ENCODE data around the gene RNF208.

The RNF208 gene

GRCh38 chr9:137194388-137194787 lies 27.7 kb downstream of the RNF208 start:
- POLR2A ChIA-PET, result no interaction called here
- CTCF ChIA-PET, result interaction anchor here (0.9 to 4.0 kb wide), 4 partner anchors 13 to 43 kb away, joined by 3 to 17 read pairs (median 8); partner anchors contain the start of gene RNF224
- TF ChIP-seq, protein P1, sequence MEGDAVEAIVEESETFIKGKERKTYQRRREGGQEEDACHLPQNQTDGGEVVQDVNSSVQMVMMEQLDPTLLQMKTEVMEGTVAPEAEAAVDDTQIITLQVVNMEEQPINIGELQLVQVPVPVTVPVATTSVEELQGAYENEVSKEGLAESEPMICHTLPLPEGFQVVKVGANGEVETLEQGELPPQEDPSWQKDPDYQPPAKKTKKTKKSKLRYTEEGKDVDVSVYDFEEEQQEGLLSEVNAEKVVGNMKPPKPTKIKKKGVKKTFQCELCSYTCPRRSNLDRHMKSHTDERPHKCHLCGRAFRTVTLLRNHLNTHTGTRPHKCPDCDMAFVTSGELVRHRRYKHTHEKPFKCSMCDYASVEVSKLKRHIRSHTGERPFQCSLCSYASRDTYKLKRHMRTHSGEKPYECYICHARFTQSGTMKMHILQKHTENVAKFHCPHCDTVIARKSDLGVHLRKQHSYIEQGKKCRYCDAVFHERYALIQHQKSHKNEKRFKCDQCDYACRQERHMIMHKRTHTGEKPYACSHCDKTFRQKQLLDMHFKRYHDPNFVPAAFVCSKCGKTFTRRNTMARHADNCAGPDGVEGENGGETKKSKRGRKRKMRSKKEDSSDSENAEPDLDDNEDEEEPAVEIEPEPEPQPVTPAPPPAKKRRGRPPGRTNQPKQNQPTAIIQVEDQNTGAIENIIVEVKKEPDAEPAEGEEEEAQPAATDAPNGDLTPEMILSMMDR (IDR thresholded peaks at IDR 0.05; ENCODE audit: control extremely low read depth, extremely low read depth, low read depth, missing control alignments), result no peak
- DNase-seq (ENCODE audit: extremely low spot score), result no peak

DNA sequence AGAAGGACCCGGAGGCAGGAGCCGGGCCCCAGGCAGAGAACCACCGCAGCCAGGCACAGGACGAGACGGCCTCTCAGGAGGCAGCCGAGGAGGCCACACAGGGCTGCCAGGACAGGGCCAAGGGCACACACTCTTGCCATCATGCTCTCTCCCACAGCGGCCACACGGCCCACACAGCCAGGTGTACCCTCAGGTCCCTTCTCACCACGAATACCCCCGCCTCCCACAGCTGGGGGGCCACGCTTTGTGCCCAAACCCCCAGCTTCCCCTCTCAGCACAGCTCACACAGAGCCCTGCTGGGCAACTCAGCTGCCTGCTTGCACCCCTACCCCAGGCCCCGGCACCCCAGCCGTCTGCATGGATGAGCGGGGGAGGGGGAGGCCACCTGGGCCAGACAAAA lies 28.3 kb downstream of the RNF208 start:
- ChIA-PET POLR2A (interaction anchor here (0.5 kb wide), 1 partner anchor 57 kb away, joined by 9 read pairs; no protein-coding TSS in a partner anchor), CTCF (interaction anchor here (0.9 to 4.0 kb wide), 4 partner anchors 14 to 43 kb away, joined by 3 to 17 read pairs (median 8); partner anchors contain the start of gene RNF224)
- TF ChIP-seq, protein P1 (IDR thresholded peaks at IDR 0.05; ENCODE audit: control extremely low read depth, extremely low read depth, low read depth, missing control alignments), result no peak
- no peak for DNase-seq (ENCODE audit: extremely low spot score)

DNA sequence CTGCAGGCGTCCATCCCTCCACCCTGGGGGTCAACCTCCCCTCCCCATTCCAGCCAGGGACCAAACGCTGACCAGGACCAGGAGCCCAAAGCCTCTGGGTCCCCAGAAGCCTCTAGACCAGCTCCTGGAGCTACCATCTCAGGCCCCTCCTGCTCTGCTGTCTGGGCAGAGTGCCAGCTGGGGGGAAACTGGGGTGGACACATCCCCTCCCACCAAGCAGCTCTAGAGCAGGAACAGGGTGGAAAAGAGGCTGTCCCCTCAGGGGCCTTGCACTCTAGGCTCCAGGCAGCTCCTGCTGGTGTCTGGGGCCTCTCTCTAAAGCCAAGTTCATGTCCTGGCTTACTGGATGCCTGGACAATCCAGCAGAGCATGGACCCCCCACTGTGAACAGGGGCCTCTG lies 29.2 kb downstream of the RNF208 start:
- ChIA-PET POLR2A (interaction anchor here (0.6 kb wide), 1 partner anchor 23 kb away, joined by 4 read pairs; no protein-coding TSS in a partner anchor), CTCF (interaction anchor here (1.3 to 4.0 kb wide), 3 partner anchors 17 to 44 kb away, joined by 3 to 17 read pairs (median 9); partner anchors contain the start of gene RNF224)
- DNase-seq (ENCODE audit: extremely low spot score), result no peak
- TF ChIP-seq, protein P1 (IDR thresholded peaks at IDR 0.05; ENCODE audit: control extremely low read depth, extremely low read depth, low read depth, missing control alignments), result no peak

GRCh38 chr9:137192448-137192780 lies 29.6 kb downstream of the RNF208 start:
- DNase-seq (ENCODE audit: extremely low spot score), result no peak
- CTCF ChIA-PET, result interaction anchor here (1.3 to 4.0 kb wide), 3 partner anchors 17 to 44 kb away, joined by 3 to 17 read pairs (median 9); partner anchors contain the start of gene RNF224
- POLR2A ChIA-PET, result interaction anchor here (0.6 kb wide), 1 partner anchor 24 kb away, joined by 4 read pairs; no protein-coding TSS in a partner anchor
- TF ChIP-seq, protein P1 (IDR thresholded peaks at IDR 0.05; ENCODE audit: control extremely low read depth, extremely low read depth, low read depth, missing control alignments), result no peak

GRCh38 chr9:137191691-137192447 lies 30.2 kb downstream of the RNF208 start:
- no peak for DNase-seq (ENCODE audit: extremely low spot score)
- ChIA-PET POLR2A (no interaction called here), CTCF (interaction anchor here (1.7 to 4.0 kb wide), 2 partner anchors 35 to 45 kb away, joined by 9 to 17 read pairs; partner anchors contain the start of gene RNF224)
- TF ChIP-seq, protein P1 (IDR thresholded peaks at IDR 0.05; ENCODE audit: control extremely low read depth, extremely low read depth, low read depth, missing control alignments), result no peak

DNA sequence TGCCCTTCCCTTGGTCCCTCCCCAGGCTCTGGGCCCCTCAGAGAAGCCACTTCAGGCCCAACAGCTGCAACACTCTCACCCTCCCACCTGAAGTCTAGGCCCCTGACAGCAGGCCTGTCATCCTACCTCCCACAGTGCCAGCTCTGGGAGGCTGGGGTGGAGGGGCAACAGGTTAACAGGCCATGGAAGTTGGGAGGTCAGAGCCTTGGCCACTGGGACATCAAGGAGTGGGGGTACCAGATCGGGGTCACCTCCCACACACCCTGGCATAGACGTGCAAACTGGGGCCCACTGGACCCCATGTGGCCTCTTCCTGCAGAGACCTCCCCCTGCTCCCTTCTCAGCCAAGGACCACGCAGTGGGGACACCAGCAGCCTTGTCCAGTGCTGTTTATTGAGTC lies 30.8 kb downstream of the RNF208 start:
- DNase-seq (ENCODE audit: extremely low spot score), result no peak
- CTCF ChIA-PET, result interaction anchor here (1.7 to 4.0 kb wide), 2 partner anchors 36 to 45 kb away, joined by 9 to 17 read pairs; partner anchors contain the start of gene RNF224
- TF ChIP-seq, protein P1 (IDR thresholded peaks at IDR 0.05; ENCODE audit: control extremely low read depth, extremely low read depth, low read depth, missing control alignments), result no peak
- POLR2A ChIA-PET, result no interaction called here

Data from GM10248 (cell line).